HepG2 (cell line): ENCODE data around the gene RBBP8. TPM values are rescaled to one million over a fixed set of nuclear protein-coding genes. Genes with fewer than 3 reads are reported as not detected.

ENCODE experiments used
- ATAC-seq: fragments of 200-7000 bp; cut with Tn5 transposase; 3 replicates; pipeline ENCODE4 v1.9.1; 2020; ENCODE audit warnings: mild to moderate bottlenecking, moderate library complexity
- BruUV-seq: library from RNA; stranded (reverse); fragments of 400-500 nt; replicated peaks from 2 replicates; lab custom pipeline; 2021; lab: Mats Ljungman, UMichigan
- CTCF ChIA-PET: fragments of 300-600 bp; formaldehyde crosslinking; extraction: SDS; loops from one replicate; lab custom pipeline; 2021; ENCODE audit warnings: low total read pairs, inconsistent platforms, low intra/inter-chr PET ratio; lab: Yijun Ruan, JAX
- POLR2A ChIA-PET: fragments of 350-600 bp; sonication (Branson Sonifier 250); formaldehyde crosslinking; loops from one replicate; lab custom pipeline; 2020; ENCODE audit warnings: antibody characterized with exemption, inconsistent platforms; lab: Yijun Ruan, JAX
- DNase-seq: peaks from one replicate; pipeline ENCODE4 v3.0.0-alpha.2; 2015; ENCODE audit warnings: low spot score
- FAIRE-seq: peaks from 3 replicates; lab custom pipeline; 2011; peaks lifted over from hg19 to GRCh38; lab: Jason Lieb, UNC
- H2AFZ ChIP-seq: one replicate; pipeline ENCODE4 v1.6.1; 2011; ENCODE audit warnings: low read length, inconsistent platforms
- H3K27ac ChIP-seq: fragments of 300-600 bp; 3 replicates; pipeline ENCODE4 v1.8.0; 2011; ENCODE audit warnings: mixed run types, mild to moderate bottlenecking, mixed read lengths, low read length, inconsistent platforms; ENCODE audit not compliant: insufficient read depth; ENCODE audit errors: extremely low read length
- H3K27me3 ChIP-seq, 2 experiments: fragments of 200-600 bp in 1 of 2; 2 replicates in 1 of 2; 3 replicates in 1 of 2; pipeline versions ENCODE4 v1.6.0 to v1.8.0; 2011; ENCODE audit warnings: low read length in 2 of 2, mild to moderate bottlenecking in 2 of 2, moderate library complexity in 2 of 2, inconsistent platforms in 1 of 2; ENCODE audit not compliant: insufficient read depth in 2 of 2, control insufficient read depth in 1 of 2
- H3K36me3 ChIP-seq, 2 experiments: fragments of 200-600 bp in 1 of 2; replicated peaks in 1 of 2; 2 replicates in 1 of 2; 3 replicates in 1 of 2; pipeline versions ENCODE4 v1.5.1 to v1.8.0; 2011; ENCODE audit warnings: low read length in 2 of 2, inconsistent platforms in 1 of 2; ENCODE audit not compliant: insufficient read depth in 2 of 2, control insufficient read depth in 1 of 2
- H3K4me1 ChIP-seq: 2 replicates; pipeline ENCODE4 v1.5.1; 2012; ENCODE audit warnings: low read length, inconsistent platforms; ENCODE audit not compliant: insufficient read depth
- H3K4me2 ChIP-seq: 2 replicates; pipeline ENCODE4 v1.6.0; 2011; ENCODE audit warnings: low read depth, low read length, inconsistent platforms
- H3K4me3 ChIP-seq, 3 experiments: fragments of 200-600 bp in 1 of 3; sonication (generic), shearing (Covaris generic) in 1 of 3; replicated peaks in 1 of 3; 2 replicates each; pipeline ENCODE4 v1.5.1; 2011 to 2016; ENCODE audit warnings: low read length in 3 of 3, inconsistent platforms in 2 of 3, low read depth in 2 of 3, mild to moderate bottlenecking in 2 of 3, control low read depth in 1 of 3, mixed read lengths in 1 of 3; ENCODE audit not compliant: insufficient read depth in 1 of 3
- H3K79me2 ChIP-seq: one replicate; pipeline ENCODE4 v1.6.1; 2011; ENCODE audit warnings: low read length, inconsistent platforms; ENCODE audit not compliant: insufficient read depth
- H3K9ac ChIP-seq: 2 replicates; pipeline ENCODE4 v1.6.0; 2011; ENCODE audit warnings: mild to moderate bottlenecking, low read depth, low read length, inconsistent platforms; ENCODE audit not compliant: insufficient read depth
- H3K9me3 ChIP-seq: 2 replicates; pipeline ENCODE4 v1.5.1; 2012; ENCODE audit warnings: mild to moderate bottlenecking, low read length
- H4K20me1 ChIP-seq: 2 replicates; pipeline ENCODE4 v1.6.0; 2011; ENCODE audit warnings: inconsistent platforms, mild to moderate bottlenecking, low read length, moderate library complexity; ENCODE audit not compliant: insufficient read depth
- FOXA3 ChIP-seq: IDR thresholded peaks from 2 replicates; pipeline ENCODE4 v1.6.1; 2016; ENCODE audit warnings: missing genetic modification reagents, missing compliant biosample characterization
- FOXJ3 ChIP-seq: sonication (generic); formaldehyde crosslinking; IDR thresholded peaks from 2 replicates; pipeline ENCODE4 v1.4.0; 2020; ENCODE audit warnings: missing genetic modification reagents, mild to moderate bottlenecking, borderline replicate concordance
- FOXP1 ChIP-seq, 2 experiments: fragments of 450-650 bp in 1 of 2; IDR thresholded peaks; 2 replicates each; pipeline ENCODE4 v1.6.1; 2017 to 2018; ENCODE audit warnings: antibody characterized with exemption in 1 of 2
- NR2F1 ChIP-seq, 2 experiments: fragments of 450-650 bp in 1 of 2; formaldehyde crosslinking in 1 of 2; IDR thresholded peaks; 2 replicates each; pipeline versions ENCODE4 v1.5.0 to v1.6.1; 2016 to 2020; ENCODE audit warnings: mild to moderate bottlenecking in 1 of 2, missing compliant biosample characterization in 1 of 2, missing genetic modification reagents in 1 of 2, moderate library complexity in 1 of 2
- PLRG1 ChIP-seq: fragments of 450-650 bp; conservative IDR thresholded peaks from 2 replicates; pipeline ENCODE4 v1.6.1; 2016
- SALL1 ChIP-seq: sonication (generic); formaldehyde crosslinking; IDR thresholded peaks from 2 replicates; pipeline ENCODE4 v1.8.0; 2022; ENCODE audit warnings: mild to moderate bottlenecking, missing genetic modification reagents
- in situ Hi-C: cut with HindIII; loops from 2 replicates; pipeline ENCODE4 v1.10.0; 2017; ENCODE audit warnings: low pct_unique_long_range_greater_than_20kb; ENCODE audit not compliant: extremely low pct_ligation_motif_present
- intact Hi-C: fragments of 100-400 bp; cut with micrococcal nuclease; formaldehyde crosslinking; loops from one replicate; pipeline ENCODE4 v1.10.0; 2022; ENCODE audit not compliant: unreplicated experiment
- polyA plus RNA-seq, 8 experiments: library from polyadenylated mRNA; depleted of rRNA in 3 of 8; stranded (reverse) in 7 of 8; unstranded in 1 of 8; fragments of >200 nt; fragmentation: Illumina TruSeq in 4 of 8; extraction: Trizol in 4 of 8; gene quantifications; 2 replicates each; pipeline versions ENCODE4 v1.2.1 to v1.2.3, GENCODE V29; 2011 to 2016; ENCODE audit warnings: low read depth in 4 of 8, missing spikeins in 1 of 8, mixed read lengths in 1 of 8; ENCODE audit not compliant: insufficient read depth in 1 of 8
- total RNA-seq, 5 experiments: library from RNA; depleted of rRNA; stranded (reverse); fragments of >200 nt; fragmentation: Illumina TruSeq; extraction: Trizol; gene quantifications; 2 replicates each; pipeline ENCODE4 v1.2.3, GENCODE V29; 2016; ENCODE audit warnings: low read depth in 1 of 5
- TF ChIP-seq, protein P1 (sequence below): sonication (generic); formaldehyde crosslinking; IDR thresholded peaks from 2 replicates; pipeline ENCODE4 v1.8.1; 2023; ENCODE audit warnings: mild to moderate bottlenecking, missing genetic modification reagents
- TF ChIP-seq, protein P2 (sequence below): sonication (generic); formaldehyde crosslinking; IDR thresholded peaks from 2 replicates; pipeline ENCODE4 v1.4.0; 2020; ENCODE audit warnings: missing genetic modification reagents
- TF ChIP-seq, protein P3 (sequence below): sonication (generic); formaldehyde crosslinking; IDR thresholded peaks from 2 replicates; pipeline ENCODE4 v1.4.0; 2020; ENCODE audit warnings: missing genetic modification reagents
- TF ChIP-seq, protein P4 (sequence below): sonication (generic); formaldehyde crosslinking; IDR thresholded peaks from 2 replicates; pipeline ENCODE4 v1.4.0; 2020; ENCODE audit warnings: mild to moderate bottlenecking, missing genetic modification reagents

The RBBP8 gene
- total and polyA plus RNA-seq, 2 of the 13 experiments (the other 11 are each of a cell fraction or from before 2014, with no cell fraction given) = 14.2 to 47.4 TPM

DNA sequence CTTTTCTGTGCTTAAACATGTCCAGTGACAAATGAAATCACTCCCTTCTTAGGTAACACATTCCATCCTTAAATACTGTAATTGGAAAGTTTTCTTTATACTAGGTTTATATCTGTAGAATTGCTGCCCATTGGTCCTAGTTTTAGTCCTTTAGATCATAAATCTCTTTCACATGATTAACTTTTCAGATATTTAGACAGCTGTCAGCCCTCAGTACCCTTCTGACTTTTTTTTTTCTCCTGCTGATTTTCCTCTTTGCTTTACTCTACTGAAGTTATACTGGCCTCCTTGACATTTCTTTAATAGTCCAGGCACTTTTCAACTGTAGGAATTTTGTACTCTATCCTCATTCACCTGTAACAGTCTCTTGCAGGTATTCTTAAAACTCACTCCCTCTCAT is 28.9 kb downstream of the RBBP8 start:
- H3K4me2 ChIP-seq = no peak overlapping the region
- no peak overlapping the region for H2AFZ ChIP-seq
- DNase-seq (no peak), FAIRE-seq (no peak)
- peaks cover 13% of the 10 kb centered on the region for H3K4me1 ChIP-seq
- H4K20me1 ChIP-seq = no peaks in the 10 kb centered on the region
- TF ChIP-seq NR2F1 (CRISPR knock-in tag; IDR thresholded peaks at IDR 0.05) (no peak), PLRG1 (no peak), FOXP1 (IDR thresholded peaks at IDR 0.05) (no peak), FOXP1 (CRISPR knock-in tag; IDR thresholded peaks at IDR 0.05) (no peak), SALL1 (CRISPR knock-in tag) (no peak), FOXJ3 (CRISPR knock-in tag) (no peak), FOXA3 (CRISPR knock-in tag) (no peak)
- TF ChIP-seq, protein P1, sequence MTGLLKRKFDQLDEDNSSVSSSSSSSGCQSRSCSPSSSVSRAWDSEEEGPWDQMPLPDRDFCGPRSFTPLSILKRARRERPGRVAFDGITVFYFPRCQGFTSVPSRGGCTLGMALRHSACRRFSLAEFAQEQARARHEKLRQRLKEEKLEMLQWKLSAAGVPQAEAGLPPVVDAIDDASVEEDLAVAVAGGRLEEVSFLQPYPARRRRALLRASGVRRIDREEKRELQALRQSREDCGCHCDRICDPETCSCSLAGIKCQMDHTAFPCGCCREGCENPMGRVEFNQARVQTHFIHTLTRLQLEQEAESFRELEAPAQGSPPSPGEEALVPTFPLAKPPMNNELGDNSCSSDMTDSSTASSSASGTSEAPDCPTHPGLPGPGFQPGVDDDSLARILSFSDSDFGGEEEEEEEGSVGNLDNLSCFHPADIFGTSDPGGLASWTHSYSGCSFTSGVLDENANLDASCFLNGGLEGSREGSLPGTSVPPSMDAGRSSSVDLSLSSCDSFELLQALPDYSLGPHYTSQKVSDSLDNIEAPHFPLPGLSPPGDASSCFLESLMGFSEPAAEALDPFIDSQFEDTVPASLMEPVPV = no peak
- TF ChIP-seq, protein P2, sequence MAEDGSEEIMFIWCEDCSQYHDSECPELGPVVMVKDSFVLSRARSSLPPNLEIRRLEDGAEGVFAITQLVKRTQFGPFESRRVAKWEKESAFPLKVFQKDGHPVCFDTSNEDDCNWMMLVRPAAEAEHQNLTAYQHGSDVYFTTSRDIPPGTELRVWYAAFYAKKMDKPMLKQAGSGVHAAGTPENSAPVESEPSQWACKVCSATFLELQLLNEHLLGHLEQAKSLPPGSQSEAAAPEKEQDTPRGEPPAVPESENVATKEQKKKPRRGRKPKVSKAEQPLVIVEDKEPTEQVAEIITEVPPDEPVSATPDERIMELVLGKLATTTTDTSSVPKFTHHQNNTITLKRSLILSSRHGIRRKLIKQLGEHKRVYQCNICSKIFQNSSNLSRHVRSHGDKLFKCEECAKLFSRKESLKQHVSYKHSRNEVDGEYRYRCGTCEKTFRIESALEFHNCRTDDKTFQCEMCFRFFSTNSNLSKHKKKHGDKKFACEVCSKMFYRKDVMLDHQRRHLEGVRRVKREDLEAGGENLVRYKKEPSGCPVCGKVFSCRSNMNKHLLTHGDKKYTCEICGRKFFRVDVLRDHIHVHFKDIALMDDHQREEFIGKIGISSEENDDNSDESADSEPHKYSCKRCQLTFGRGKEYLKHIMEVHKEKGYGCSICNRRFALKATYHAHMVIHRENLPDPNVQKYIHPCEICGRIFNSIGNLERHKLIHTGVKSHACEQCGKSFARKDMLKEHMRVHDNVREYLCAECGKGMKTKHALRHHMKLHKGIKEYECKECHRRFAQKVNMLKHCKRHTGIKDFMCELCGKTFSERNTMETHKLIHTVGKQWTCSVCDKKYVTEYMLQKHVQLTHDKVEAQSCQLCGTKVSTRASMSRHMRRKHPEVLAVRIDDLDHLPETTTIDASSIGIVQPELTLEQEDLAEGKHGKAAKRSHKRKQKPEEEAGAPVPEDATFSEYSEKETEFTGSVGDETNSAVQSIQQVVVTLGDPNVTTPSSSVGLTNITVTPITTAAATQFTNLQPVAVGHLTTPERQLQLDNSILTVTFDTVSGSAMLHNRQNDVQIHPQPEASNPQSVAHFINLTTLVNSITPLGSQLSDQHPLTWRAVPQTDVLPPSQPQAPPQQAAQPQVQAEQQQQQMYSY (CRISPR knock-in tag) = no peak
- TF ChIP-seq, protein P3, sequence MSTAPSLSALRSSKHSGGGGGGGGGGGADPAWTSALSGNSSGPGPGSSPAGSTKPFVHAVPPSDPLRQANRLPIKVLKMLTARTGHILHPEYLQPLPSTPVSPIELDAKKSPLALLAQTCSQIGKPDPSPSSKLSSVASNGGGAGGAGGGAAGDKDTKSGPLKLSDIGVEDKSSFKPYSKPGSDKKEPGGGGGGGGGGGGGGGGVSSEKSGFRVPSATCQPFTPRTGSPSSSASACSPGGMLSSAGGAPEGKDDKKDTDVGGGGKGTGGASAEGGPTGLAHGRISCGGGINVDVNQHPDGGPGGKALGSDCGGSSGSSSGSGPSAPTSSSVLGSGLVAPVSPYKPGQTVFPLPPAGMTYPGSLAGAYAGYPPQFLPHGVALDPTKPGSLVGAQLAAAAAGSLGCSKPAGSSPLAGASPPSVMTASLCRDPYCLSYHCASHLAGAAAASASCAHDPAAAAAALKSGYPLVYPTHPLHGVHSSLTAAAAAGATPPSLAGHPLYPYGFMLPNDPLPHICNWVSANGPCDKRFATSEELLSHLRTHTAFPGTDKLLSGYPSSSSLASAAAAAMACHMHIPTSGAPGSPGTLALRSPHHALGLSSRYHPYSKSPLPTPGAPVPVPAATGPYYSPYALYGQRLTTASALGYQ (CRISPR knock-in tag) = no peak
- TF ChIP-seq, protein P4, sequence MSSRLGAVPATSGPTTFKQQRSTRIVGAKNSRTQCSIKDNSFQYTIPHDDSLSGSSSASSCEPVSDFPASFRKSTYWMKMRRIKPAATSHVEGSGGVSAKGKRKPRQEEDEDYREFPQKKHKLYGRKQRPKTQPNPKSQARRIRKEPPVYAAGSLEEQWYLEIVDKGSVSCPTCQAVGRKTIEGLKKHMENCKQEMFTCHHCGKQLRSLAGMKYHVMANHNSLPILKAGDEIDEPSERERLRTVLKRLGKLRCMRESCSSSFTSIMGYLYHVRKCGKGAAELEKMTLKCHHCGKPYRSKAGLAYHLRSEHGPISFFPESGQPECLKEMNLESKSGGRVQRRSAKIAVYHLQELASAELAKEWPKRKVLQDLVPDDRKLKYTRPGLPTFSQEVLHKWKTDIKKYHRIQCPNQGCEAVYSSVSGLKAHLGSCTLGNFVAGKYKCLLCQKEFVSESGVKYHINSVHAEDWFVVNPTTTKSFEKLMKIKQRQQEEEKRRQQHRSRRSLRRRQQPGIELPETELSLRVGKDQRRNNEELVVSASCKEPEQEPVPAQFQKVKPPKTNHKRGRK (CRISPR knock-in tag) = no peak
- TF ChIP-seq, all 625 proteins: peak for 0
- ChIA-PET POLR2A (no interaction called here), CTCF (no interaction called here)
- intact Hi-C loops (no loop called here), in situ Hi-C loops (no loop called here)
- no peaks in the 10 kb centered on the region for H3K9me3 ChIP-seq
- no peak for ATAC-seq
- no peak overlapping the region for H3K9ac ChIP-seq
- peaks cover 0 to 33% of the 10 kb centered on the region in 2 experiments; a peak in 2 of 5 replicates for H3K36me3 ChIP-seq
- BruUV-seq = no TSS peak
- no peak overlapping the region for H3K27ac ChIP-seq
- no peaks in the 10 kb centered on the region for H3K27me3 ChIP-seq
- H3K79me2 ChIP-seq = peaks cover 2% of the 10 kb centered on the region
- H3K4me3 ChIP-seq = no peak overlapping the region
